Myometrial cell (primary cell): ENCODE measurements around the gene TCAF2. TPM values are rescaled to one million over a fixed set of nuclear protein-coding genes. Genes with fewer than 3 reads are reported as not detected.

ENCODE experiments used
- total RNA-seq: library from RNA; depleted of rRNA; stranded (reverse); fragments of >200 nt; gene quantifications from 2 replicates; pipeline ENCODE4 v1.2.3, GENCODE V29; 2015

The TCAF2 gene
- 0.89 and 3.2 TPM in 2 replicates for total RNA-seq

DNA sequence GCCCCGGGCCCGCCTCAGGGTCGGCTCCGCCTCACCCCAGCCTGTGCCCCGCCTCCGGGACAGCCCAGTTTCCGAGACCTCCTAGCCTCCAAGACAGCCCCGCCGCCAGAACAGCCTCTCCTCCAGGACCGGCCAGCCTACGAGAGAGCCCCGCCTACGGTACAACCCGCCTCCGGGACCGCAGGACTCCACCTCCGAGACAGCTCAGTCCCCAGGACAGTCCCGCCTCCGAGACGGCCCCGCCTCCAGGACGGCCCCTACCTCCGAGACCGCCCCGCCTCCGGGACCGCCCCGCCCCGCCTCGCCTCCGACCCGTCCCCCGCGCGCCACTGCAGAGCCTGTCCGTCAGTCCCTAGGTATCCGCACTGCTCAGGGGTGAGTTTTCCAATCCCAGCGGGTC lies at the start of gene TCAF2:
Gene TCAF2 (plus strand): TSS at position 329 of the 400 bp plus-strand sequence.

DNA sequence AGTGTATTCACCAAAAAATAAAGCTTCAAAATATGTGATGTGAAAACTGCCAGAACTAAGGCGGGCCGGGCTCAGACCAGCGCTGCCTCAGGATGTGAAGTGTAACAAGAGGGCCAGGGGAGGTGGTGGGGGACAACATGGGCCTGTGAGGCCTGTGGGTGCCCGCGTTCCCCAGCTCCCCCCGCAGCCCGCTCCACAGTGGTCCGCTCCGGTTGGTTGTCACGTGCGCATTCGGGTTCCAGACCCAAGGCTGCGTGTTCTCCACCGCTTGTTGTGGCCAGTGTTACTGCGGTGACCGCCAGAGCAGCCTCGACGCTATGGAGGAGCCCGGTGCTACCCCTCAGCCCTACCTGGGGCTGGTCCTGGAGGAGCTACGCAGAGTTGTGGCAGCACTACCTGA lies 49.3 kb upstream of the TCAF2 start, which contains the start of gene CTAGE15:
Gene CTAGE15 (plus strand): TSS at position 301 of the 400 bp plus-strand sequence. CDS start 17 bp downstream, at position 318.

Other genes starting within 250 kb of the TCAF2 start
- gene ZYX, start 239.6 kb upstream of the TCAF2 start, total RNA-seq = 201 and 204 TPM in 2 replicates
- not detected in 2 replicates for gene EPHA1, start 212.1 kb upstream of the TCAF2 start, total RNA-seq
- not detected in 2 replicates for gene TAS2R60, start 177.5 kb upstream of the TCAF2 start, total RNA-seq
- gene TAS2R41, start 143.1 kb upstream of the TCAF2 start, total RNA-seq = not detected in 2 replicates
- not detected in 2 replicates for gene CTAGE15, start 49.2 kb upstream of the TCAF2 start, total RNA-seq
- 0.35 TPM in 1 of 2 replicates, not detected in the other for gene CTAGE6, start 136.7 kb downstream of the TCAF2 start, total RNA-seq